Adipose tissue (tissue), 3 donors: Measurements from ENCODE around the gene NET1. TPM values are rescaled to one million over a fixed set of nuclear protein-coding genes. Genes with fewer than 3 reads are reported as not detected.
"Not testable (repeated sequence)": the region's sequence is repeated elsewhere in the genome, so short reads cannot be mapped to it uniquely, and the experiment has no call there.

ENCODE experiments used
- H3K27ac ChIP-seq: one replicate; pipeline ENCODE4 v1.5.1; 2013; ENCODE audit warnings: low read depth, low read length
- WGBS, 3 donors: extraction: QIAGEN DNeasy Blood & Tissue Kit; methylation state at CpG; one replicate each; pipeline ENCODE4 v1.1.7; 2013; 5-methylcytosine and 5-hydroxymethylcytosine counted together
- polyA plus RNA-seq, 3 donors: library from polyadenylated mRNA; stranded (reverse); fragments of 200-250 nt; gene quantifications; one replicate each; pipeline ENCODE4 v1.2.3, GENCODE V29; 2013
- donor health status: healthy with polysubstance abuse.
- donor health status: Bipolar disorder and iron deficiency.
- donor health status: healthy.

Gene NET1
- polyA plus RNA-seq, 3 donors, result 32.4 to 96.2 (median 38.6) TPM

GRCh38 chr10:5393529-5393928 lies 18.8 kb upstream of the NET1 start:
- 94 to 96% (median 96%) methylated on average over 14 of the region's 14 CpGs for WGBS, 3 donors
- no peak overlapping the region for H3K27ac ChIP-seq

GRCh38 chr10:5395168-5395567 lies 17.2 kb upstream of the NET1 start:
- 90 to 92% (median 91%) methylated on average over 18 of the region's 18 CpGs for WGBS, 3 donors

GRCh38 chr10:5396556-5397300 lies 15.6 kb upstream of the NET1 start:
- WGBS, 3 donors, result 88 to 91% (median 90%) methylated on average over 12 of the region's 12 CpGs
- H3K27ac ChIP-seq, result no peak overlapping the region

More at GRCh38 chr10:5395168-5395567, 17.2 kb upstream of the NET1 start:
- H3K27ac ChIP-seq, result no peak overlapping the region

GRCh38 chr10:5399332-5399731 lies 13.0 kb upstream of the NET1 start:
- WGBS, 3 donors, result 29 to 83% (median 74%) methylated on average over 6 of the region's 6 CpGs
- H3K27ac ChIP-seq, result no peak overlapping the region

GRCh38 chr10:5400468-5401240 lies 11.7 kb upstream of the NET1 start:
- WGBS, 3 donors, result 89 to 93% (median 90%) methylated on average over 9 of the region's 9 CpGs
- H3K27ac ChIP-seq, result no peak overlapping the region

DNA sequence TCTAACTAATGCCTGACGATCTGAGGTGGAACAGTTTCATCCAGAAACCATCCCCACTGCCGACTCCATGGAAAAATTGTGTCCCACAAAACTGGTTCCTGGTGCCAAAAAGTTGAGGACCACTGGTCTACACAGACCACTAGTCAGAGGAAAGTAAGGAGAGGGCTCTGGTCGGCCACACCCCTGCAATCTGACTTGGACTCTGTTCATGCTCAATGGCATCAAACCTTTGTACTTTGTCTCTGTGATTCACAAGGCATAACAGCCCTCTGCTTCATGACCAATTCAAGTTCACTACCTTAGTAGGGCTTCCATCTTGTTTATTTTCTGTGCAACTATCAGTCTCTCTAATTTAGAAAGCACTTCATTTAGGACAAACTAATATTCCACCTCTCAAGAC lies 9.6 kb upstream of the NET1 start:
- no peak overlapping the region for H3K27ac ChIP-seq
- WGBS, 3 donors, result 80 to 90% (median 86%) methylated on average over 3 of the region's 3 CpGs

DNA sequence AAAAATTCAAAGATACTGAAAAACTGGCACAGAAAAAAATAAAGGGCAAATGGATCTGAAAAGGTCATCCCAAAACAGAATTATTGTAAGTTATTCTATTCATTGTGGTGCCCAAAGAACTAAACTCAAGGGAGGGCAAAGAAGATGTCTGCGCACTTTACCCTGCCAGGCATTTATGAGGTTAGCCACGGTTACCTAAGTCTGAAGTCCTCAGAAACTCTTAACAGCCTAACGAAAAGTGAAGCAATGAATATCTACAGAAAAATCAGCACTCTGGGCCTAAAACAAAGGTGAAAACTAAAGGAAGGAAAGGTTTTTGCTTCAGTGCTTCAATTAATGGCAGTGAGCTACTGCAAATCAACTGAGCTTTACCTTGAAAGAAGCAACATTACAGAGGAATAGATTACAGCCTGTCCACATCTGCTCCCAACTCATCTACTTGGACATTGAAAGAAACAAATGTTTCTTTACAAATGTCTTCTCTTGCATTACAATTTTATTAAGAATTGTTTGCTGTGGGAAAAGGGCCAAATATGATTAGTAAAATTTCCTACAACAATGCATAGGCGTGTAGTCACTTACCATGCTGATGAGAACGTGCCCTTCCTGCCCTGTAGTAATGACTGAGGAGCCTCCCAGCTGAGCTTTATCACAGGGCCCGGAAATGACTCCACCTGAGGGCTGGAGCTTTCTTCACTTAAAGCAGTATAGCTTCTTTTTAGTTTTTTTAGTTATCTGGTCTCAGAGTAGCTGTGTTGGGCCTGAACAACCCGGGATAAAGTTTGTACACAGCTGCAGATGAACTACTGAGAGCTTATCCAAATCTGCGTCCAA lies 7.9 kb upstream of the NET1 start, which contains the start of gene TUBAL3:
Gene TUBAL3 (minus strand): TSS at position 621 of the 834 bp plus-strand sequence. CDS start 36 bp downstream, at position 585.
- 61 to 78% (median 67%) methylated on average over 8 of the region's 8 CpGs for WGBS, 3 donors
- H3K27ac ChIP-seq, result no peak within 1 kb of the TSS

DNA sequence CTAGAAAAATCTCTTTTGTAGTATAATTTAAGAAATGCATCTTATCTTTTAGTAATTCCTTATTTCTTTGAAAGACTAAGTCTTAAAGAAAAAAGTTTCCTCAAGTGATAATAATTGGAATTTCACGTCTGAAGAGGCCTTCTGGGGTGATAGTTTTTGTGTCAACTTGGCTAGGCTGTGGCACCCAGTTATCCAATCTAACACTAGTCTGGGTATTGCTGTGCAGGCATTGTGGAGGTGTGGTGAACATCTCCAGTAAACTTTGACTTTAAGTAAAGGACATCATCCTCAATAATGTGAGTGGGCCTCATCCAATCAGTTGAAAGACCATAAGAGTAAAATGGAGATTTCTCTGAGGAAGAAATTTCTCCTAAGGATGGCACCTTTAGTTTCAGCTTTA lies 5.4 kb upstream of the NET1 start:
- no peak overlapping the region for H3K27ac ChIP-seq
- WGBS, 3 donors, result 53 to 80% (median 76%) methylated on average over 1 of the region's 1 CpG

DNA sequence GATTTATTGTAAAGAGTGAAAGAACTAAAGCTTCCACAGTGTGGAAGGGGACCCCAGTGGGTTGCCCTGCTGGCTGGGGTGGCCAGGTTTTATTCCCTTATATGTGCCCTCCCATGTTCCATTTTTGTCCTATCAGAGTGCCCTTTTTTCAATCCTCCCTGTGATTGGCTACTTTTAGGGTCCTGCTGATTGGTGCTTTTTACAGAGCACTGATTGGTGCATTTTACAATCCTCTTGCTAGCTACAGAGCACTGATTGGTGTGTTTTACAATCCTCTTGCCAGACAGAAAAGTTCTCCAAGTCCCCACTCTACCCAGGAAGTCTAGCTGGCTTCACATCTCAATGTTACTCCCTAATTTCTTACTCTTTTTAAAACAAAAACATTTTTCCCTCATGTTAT lies 1.6 kb upstream of the NET1 start:
- H3K27ac ChIP-seq, result not testable (repeated sequence)

GRCh38 chr10:5411941-5412276 lies 448 bp upstream of the NET1 start:
- no peak overlapping the region for H3K27ac ChIP-seq

DNA sequence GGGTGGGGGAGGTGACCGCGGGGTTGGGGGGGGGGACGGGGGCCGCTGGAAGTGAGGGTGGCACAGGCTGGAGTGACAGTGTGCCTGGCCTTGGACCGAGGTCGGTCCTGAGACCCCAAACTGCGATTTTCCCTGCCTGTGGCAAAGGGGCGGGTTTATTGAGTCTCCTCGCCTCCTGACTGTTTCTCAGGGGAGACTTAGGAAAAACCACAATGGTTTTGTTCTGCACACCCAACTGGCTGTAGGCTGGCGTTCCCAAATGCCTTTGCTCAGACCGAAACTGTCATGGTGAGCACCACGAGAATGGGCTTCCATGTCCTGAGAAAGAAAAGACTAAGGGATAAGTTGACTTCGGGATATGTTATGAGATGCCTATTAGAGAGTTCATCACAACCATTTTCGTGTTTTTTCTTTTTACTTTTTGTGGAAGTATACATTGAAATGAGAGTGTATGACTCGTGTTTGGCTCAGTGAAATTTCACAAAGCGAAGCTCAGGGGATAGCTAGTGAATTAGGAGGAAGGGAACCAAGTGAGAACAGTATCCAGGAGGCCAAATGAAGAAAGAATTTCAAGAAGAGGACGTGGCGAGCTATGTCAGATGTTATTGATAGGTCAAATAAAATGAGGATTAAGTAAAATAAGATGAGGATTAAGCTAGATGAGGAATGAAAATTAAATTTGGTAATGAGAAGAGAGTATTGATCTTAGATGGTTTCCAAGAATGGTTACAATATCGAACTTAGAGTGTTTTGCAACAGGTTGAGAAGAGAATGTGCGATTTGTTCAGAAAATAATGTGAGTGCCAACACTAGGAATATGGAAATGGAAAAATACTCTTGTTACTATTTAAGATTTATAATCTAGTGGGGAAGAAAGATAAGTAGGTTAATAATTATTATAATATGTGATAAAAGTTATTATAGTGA lies 918 bp downstream of the NET1 start:
- WGBS, 3 donors, result 7 to 23% (median 19%) methylated on average over 18 to 20 of the region's 20 CpGs
- no peak overlapping the region for H3K27ac ChIP-seq

More at GRCh38 chr10:5411941-5412276, 448 bp upstream of the NET1 start:
- 25 to 37% (median 30%) methylated on average over 3 of the region's 3 CpGs for WGBS, 3 donors

GRCh38 chr10:5416981-5417380 lies 4.6 kb downstream of the NET1 start:
- WGBS, 3 donors, result 93 to 95% (median 93%) methylated on average over 11 of the region's 11 CpGs
- no peak overlapping the region for H3K27ac ChIP-seq

GRCh38 chr10:5418584-5418983 lies 6.2 kb downstream of the NET1 start:
- no peak overlapping the region for H3K27ac ChIP-seq

DNA sequence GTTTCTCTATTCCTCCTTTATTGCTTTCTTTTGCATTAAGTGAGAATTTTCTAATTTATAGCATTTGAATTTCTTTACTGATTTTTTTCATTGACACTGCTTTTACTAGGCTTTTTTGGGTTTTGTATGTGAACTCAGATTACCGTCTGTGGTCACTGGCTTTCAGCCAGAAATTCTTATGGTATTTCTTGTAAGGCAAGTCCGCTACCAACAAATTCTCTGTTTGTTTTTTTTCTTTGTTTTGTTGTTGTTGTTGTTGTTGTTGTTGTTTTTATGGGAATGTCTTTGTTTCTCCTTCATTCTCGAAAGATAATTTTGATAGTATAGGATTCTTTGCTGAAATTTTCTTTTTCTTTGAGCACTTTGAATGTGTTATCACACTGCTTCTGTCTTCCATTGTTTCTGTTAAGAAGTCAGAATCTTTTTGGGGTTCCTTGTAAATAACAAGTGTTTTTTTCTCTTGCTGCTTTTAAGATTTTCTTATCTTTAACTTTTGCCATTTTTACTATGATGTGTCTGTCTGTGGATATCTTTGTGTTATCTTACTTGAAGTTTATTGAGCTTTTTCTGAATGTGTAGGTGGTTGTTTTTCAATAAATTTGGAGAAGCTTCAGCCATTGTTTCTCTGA lies 7.2 kb downstream of the NET1 start:
- no peak overlapping the region for H3K27ac ChIP-seq
- WGBS, 3 donors, result 81 to 97% (median 93%) methylated on average over 3 of the region's 3 CpGs

GRCh38 chr10:5423771-5424170 lies 11.4 kb downstream of the NET1 start:
- 19 to 43% (median 23%) methylated on average over 2 of the region's 2 CpGs for WGBS, 3 donors
- no peak overlapping the region for H3K27ac ChIP-seq

DNA sequence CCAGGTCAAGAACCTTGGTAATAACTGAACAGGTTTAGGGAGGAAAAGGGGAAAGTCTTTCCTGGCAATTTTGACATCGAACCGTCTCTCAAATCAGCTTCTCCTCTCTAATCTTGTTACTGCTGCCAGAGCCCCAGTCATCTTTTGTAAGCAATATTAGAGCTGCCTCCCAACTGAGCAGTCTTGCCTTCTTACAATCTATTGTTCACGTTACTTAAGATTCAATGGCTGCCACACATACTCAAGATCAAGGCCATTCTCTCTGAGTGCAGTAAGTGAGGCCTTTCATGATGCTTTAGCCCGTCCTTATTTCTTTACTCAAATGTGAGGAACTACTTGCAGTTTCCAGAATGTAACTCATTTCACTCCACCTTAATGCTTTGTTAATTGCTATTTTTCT lies 12.4 kb downstream of the NET1 start:
- WGBS, 3 donors, result 62 to 67% (median 66%) methylated on average over 4 of the region's 4 CpGs
- no peak overlapping the region for H3K27ac ChIP-seq

DNA sequence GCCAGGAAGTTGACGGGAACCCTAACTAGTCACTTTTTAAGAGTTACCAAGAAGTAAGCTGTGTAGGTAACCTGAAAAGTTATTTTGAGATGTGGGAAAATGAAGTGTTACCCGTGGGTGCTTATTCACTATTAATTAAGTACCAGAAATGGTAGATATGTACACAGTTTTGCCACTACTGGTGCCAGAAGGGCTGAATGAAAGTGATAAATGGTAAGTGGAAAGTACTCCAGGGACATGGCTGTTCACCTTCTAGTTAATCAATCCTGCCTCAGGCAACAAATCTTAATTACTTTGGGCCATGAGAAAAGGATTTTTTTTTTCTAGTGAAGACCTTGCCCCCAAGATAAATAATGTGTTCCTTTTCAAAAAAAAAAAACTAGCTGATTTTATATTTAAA lies 15.8 kb downstream of the NET1 start:
- 35 to 60% (median 52%) methylated on average over 2 of the region's 2 CpGs for WGBS, 3 donors
- no peak overlapping the region for H3K27ac ChIP-seq

DNA sequence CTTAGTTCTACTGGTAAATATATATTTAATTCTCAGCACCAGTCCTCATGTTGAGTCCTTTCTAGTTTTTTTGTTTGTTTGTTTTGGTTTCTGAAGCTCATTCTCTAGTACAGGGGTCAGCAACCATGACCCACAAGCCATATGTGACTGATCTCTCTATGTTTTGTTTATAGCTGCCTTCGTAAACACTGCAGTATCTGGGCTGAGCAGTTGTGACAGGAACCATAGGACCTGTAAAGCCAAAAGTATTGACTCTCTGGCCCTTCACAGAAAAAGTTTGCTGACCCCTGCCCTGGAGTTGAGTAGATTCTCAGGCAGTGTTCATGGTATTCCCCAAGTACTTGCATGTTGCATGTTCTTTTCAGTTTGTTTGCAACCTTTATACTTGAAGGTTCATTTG lies 20.8 kb downstream of the NET1 start:
- WGBS, 3 donors, result 65 to 100% (median 90%) methylated on average over 1 of the region's 1 CpG
- no peak overlapping the region for H3K27ac ChIP-seq
